Suprapubic skin (tissue), 4 donors: ENCODE measurements around the gene SEC11A. TPM values are rescaled to one million over a fixed set of nuclear protein-coding genes. Genes with fewer than 3 reads are reported as not detected.

ENCODE experiments used
- DNase-seq, 2 donors: peaks; one replicate each; pipeline ENCODE4 v3.0.0-alpha.2; 2019; ENCODE audit warnings: low spot score in 2 of 2
- H3K27ac ChIP-seq: fragments of 200-600 bp; sonication (generic); one replicate; pipeline ENCODE4 v1.5.1; 2019
- H3K27me3 ChIP-seq: fragments of 200-600 bp; sonication (generic); one replicate; pipeline ENCODE4 v1.5.1; 2019
- H3K36me3 ChIP-seq: fragments of 200-600 bp; sonication (generic); one replicate; pipeline ENCODE4 v1.5.1; 2019
- H3K4me1 ChIP-seq: fragments of 200-600 bp; sonication (generic); one replicate; pipeline ENCODE4 v1.5.1; 2019
- H3K4me3 ChIP-seq: fragments of 200-600 bp; sonication (generic); one replicate; pipeline ENCODE4 v1.5.1; 2019; ENCODE audit warnings: mild to moderate bottlenecking
- H3K9me3 ChIP-seq: fragments of 200-600 bp; sonication (generic); one replicate; pipeline ENCODE4 v1.5.1; 2019
- EP300 ChIP-seq: sonication (generic); formaldehyde crosslinking; IDR thresholded peaks from one replicate; pipeline ENCODE4 v1.6.1; 2017; ENCODE audit warnings: antibody characterized with exemption
- POLR2A ChIP-seq, 2 donors: fragments of 450-650 bp; IDR thresholded peaks; one replicate each; pipeline ENCODE4 v1.6.1; 2017; ENCODE audit warnings: antibody characterized with exemption in 2 of 2, mild to moderate bottlenecking in 2 of 2, moderate library complexity in 2 of 2
- POLR2AphosphoS5 ChIP-seq, 3 donors: sonication (generic); formaldehyde crosslinking; IDR thresholded peaks; one replicate each; pipeline ENCODE4 v1.6.1; 2017; ENCODE audit warnings: antibody characterized with exemption in 3 of 3
- WGBS: methylation state at CpG from one replicate; pipeline ENCODE4 v1.1.5; 2018; 5-methylcytosine and 5-hydroxymethylcytosine counted together
- total RNA-seq, 4 donors: library from RNA; depleted of rRNA; stranded (reverse); fragments of >200 nt; gene quantifications; one replicate each; pipeline ENCODE4 v1.1.0, GENCODE V29; 2016
- TF ChIP-seq, protein P1 (sequence below), 2 donors: fragments of 200-600 bp in 1 of 2; fragments of 450-650 bp in 1 of 2; sonication (generic) in 1 of 2; IDR thresholded peaks; one replicate each; pipeline ENCODE4 v1.5.1; 2016 to 2019; ENCODE audit warnings: antibody characterized with exemption in 2 of 2, mild to moderate bottlenecking in 1 of 2, moderate library complexity in 1 of 2

The SEC11A gene
- total RNA-seq, 4 donors from 2014 or later = 44.3 to 52.9 (median 47.3) TPM

DNA sequence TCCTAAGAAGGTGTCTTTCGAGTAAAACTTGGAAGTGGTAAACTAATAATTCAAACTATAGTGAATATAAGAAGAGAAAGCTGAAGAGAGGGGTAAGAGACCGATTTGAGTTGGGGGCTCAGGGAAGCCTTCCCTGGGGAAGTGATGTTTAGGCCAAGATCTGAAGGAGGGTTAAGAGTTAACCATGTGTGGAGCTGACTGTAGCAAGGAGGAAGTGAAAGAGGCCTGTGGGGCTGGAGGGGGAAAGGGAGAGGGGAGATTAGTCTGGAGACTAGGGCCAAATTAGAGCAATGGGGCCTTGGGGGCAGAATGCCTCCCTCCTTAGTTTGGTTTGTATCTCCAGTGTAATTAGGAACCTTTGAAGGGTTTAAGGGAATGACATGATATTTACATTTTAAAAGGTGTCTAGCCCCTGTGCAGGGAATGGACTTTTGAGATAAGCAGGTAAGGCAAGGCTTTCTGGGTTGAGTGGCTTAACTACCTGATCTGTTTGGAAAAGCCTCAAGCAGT, 34.7 kb upstream of the SEC11A start:
- peak overlapping the region; percentile 88 for H3K4me3 ChIP-seq
- WGBS = 45% methylated on average over 2 of the region's 2 CpGs
- H3K36me3 ChIP-seq = no peaks in the 10 kb centered on the region
- peaks cover 48% of the 10 kb centered on the region for H3K4me1 ChIP-seq
- H3K27me3 ChIP-seq = no peaks in the 10 kb centered on the region
- H3K27ac ChIP-seq = no peak overlapping the region
- H3K9me3 ChIP-seq = no peaks in the 10 kb centered on the region
- TF ChIP-seq POLR2A (IDR thresholded peaks at IDR 0.05) (no peak), EP300 (no peak), POLR2AphosphoS5 (IDR thresholded peaks at IDR 0.05) (no peak)
- TF ChIP-seq, protein P1, sequence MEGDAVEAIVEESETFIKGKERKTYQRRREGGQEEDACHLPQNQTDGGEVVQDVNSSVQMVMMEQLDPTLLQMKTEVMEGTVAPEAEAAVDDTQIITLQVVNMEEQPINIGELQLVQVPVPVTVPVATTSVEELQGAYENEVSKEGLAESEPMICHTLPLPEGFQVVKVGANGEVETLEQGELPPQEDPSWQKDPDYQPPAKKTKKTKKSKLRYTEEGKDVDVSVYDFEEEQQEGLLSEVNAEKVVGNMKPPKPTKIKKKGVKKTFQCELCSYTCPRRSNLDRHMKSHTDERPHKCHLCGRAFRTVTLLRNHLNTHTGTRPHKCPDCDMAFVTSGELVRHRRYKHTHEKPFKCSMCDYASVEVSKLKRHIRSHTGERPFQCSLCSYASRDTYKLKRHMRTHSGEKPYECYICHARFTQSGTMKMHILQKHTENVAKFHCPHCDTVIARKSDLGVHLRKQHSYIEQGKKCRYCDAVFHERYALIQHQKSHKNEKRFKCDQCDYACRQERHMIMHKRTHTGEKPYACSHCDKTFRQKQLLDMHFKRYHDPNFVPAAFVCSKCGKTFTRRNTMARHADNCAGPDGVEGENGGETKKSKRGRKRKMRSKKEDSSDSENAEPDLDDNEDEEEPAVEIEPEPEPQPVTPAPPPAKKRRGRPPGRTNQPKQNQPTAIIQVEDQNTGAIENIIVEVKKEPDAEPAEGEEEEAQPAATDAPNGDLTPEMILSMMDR (IDR thresholded peaks at IDR 0.05) = no peak
- no peak for DNase-seq

DNA sequence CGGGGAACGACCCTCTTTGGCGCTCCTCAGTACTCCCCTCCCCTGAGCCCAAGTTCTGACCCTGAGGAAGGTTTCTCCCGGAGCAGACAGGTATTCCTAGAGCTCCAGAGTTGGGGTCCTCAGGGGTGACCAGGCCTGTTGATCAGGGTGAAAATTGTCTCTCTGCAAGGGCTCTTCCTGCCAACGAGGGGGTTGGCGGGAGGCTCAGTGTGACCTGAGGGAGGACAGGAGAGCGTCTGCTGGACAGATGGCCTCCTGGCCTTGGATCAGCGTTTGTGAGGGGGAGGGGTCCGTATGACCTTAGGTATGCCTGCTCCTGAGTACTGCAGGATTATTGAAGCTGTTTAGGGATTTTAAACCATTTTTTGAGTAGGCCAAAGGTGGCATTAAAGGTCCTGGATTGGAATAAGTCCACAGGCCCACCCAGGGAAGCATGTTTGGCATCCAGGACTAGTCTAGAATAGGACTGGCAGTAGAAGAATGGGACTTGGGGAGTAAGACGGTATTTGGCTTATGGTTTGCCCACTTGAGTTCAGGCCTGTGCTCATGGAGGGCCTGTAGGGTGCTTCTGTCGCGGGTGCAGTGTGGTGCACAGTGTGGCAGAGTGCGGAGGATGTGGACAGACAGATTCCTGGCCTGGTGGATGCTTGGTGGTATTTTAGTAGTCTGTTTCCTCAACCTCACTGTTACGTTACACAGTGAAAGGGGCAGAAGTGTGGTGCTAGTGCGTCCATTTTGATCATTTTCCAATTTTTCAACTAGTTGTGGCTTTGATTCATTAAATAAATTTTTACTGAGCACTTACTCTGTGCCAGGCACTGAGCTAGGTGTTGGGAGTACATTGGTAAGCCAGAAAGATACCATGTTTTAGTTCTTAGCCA, 33.4 kb upstream of the SEC11A start:
- WGBS = 18% methylated on average over 10 of the region's 15 CpGs
- Histone ChIP-seq H3K4me3 (peak overlapping the region; percentile 88), H3K27me3 (no peaks in the 10 kb centered on the region), H3K27ac (peak overlapping the region; percentile 100), H3K4me1 (peaks cover 52% of the 10 kb centered on the region), H3K36me3 (no peaks in the 10 kb centered on the region), H3K9me3 (no peaks in the 10 kb centered on the region)
- TF ChIP-seq, protein P1 (IDR thresholded peaks at IDR 0.05) = no peak
- TF ChIP-seq POLR2A (IDR thresholded peaks at IDR 0.05) (no peak), EP300 (no peak), POLR2AphosphoS5 (IDR thresholded peaks at IDR 0.05) (no peak)
- peak in 1 of 2 donors; percentile 67 for DNase-seq

DNA sequence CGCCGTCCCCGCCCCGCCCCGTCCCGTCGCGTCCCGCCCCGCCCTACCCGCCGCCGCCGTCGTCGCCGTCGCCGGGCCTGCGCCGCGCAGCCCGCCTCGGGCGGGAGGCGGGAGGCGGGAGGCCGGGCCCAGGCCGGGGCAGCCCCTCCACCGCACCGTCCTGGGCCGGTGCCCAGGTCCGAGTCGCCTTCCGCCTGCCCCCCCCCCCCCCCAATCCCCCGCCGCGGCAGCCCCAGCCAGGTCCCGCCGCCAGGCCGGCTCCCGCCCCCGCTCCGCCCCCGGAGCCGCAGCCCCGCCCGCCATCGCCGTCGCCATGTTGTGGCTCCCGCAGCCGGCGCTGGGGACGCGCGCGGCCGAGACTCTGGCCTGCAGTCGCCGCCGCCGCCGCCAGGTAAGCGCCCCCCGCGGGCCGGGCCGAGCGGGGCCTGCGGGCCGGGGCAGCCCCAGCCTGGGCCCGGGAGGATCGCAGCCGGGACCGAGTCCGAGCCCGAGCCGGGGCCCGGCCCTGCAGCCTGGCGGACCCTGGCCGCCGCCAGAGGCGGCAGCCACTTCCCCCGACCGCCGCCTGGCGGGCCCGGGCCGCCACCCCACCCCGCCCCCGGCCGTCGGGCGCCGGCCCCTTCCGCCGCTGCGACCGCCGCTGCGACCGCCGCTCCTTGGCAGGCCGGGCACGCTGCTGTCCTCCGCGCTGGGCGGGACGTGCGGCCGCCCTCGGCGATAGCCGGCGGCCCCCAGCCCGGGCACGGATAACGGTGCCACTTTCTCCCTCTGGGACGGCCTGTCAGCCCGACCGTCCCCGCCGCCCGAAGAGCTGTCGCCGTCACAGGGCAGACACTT, 32.6 kb upstream of the SEC11A start, which contains the start of gene ZNF592:
Gene ZNF592 (plus strand): TSS at position 319 of the 837 bp plus-strand sequence. CDS start 34,084 bp downstream, outside the sequence.
- Histone ChIP-seq H3K27ac (peak within 1 kb of the TSS; percentile 100), H3K27me3 (no peaks in the 10 kb centered on the region), H3K4me1 (peaks cover 52% of the 10 kb centered on the region), H3K9me3 (no peaks in the 10 kb centered on the region), H3K4me3 (peak within 1 kb of the TSS; percentile 88), H3K36me3 (no peaks in the 10 kb centered on the region)
- DNase-seq = peak; percentile 80 to 84
- 0% methylated on average over 2 of the region's 127 CpGs for WGBS
- TF ChIP-seq EP300 (no peak), POLR2A (IDR thresholded peaks at IDR 0.05) (peak in 1 of 2 donors; percentile 68)
- TF ChIP-seq, protein P1 (IDR thresholded peaks at IDR 0.05) = peak; percentile 28 to 68

DNA sequence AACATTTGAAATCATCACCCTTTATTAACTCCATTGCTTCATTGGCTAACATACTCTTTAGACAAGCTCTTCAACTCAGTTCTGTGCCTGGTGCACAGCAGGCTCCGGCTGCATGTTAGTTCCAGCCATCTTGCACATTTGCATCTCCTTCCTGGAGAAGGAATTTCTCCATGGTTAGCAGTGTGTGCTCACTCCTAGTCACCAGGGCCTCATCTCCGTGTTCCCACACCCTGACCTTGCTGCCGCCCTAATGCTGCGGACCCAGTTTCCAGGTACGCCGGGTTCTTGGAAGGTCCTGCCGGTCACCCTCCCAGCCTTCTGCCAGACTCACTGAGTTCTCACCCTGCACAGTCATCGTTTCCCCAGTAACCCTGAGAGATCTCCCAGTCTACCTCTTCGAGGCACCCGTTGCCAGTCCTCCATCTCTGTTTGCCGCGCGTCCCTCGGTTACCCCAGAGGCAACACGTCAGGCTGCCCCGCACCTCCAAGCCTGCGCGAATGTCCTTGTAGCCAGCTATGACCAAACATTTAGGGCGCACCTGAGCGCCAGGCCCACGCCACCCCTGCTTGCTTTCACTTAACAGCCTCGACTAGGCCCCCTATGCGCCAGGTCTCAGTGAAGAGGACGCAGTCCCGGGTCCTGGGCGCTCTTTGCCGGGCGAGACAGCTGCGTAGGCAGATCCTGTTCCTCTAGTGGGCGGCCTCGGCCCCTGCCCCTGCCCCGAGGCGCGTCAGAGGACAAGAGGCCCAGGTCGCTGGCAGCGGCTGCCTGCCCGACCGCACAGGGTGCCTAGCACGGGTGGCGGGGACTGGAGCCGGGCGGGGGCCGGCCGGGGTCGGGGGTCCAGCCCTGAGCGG, 31.7 kb upstream of the SEC11A start:
- peak overlapping the region; percentile 100 for H3K27ac ChIP-seq
- DNase-seq = peak; percentile 87 to 89
- H3K9me3 ChIP-seq = no peaks in the 10 kb centered on the region
- no peaks in the 10 kb centered on the region for H3K36me3 ChIP-seq
- H3K4me1 ChIP-seq = peaks cover 47% of the 10 kb centered on the region
- peak overlapping the region; percentile 88 for H3K4me3 ChIP-seq
- H3K27me3 ChIP-seq = no peaks in the 10 kb centered on the region
- under 1% methylated on average over 26 of the region's 46 CpGs for WGBS
- TF ChIP-seq, protein P1 (IDR thresholded peaks at IDR 0.05) = no peak
- no peak for TF ChIP-seq EP300
- peak; percentile 6 to 18 for TF ChIP-seq POLR2A (IDR thresholded peaks at IDR 0.05)
- TF ChIP-seq POLR2AphosphoS5 (IDR thresholded peaks at IDR 0.05) = peak in 1 of 3 donors; percentile 35
